Measurements from ENCODE around the gene PRPF38A.

Gene PRPF38A

GRCh38 chr1:52420713-52421112 lies 16.3 kb downstream of the PRPF38A start:
- CTCF ChIA-PET = no interaction called here
- POLR2A ChIA-PET = no interaction called here
- DNase-seq (ENCODE audit: extremely low spot score) = no peak
- TF ChIP-seq PKNOX1 (IDR thresholded peaks at IDR 0.05) (no peak), HDGF (IDR thresholded peaks at IDR 0.05; ENCODE audit: borderline replicate concordance) (no peak)

- CTCF ChIA-PET = no interaction called here
- no peak for DNase-seq (ENCODE audit: extremely low spot score)
- TF ChIP-seq ELF4 (IDR thresholded peaks at IDR 0.05) (no peak), SUZ12 (IDR thresholded peaks at IDR 0.05) (no peak), FOXA1 (IDR thresholded peaks at IDR 0.05) (no peak), PKNOX1 (IDR thresholded peaks at IDR 0.05) (no peak), SP1 (IDR thresholded peaks at IDR 0.05) (no peak), NFRKB (IDR thresholded peaks at IDR 0.05) (no peak), ZNF384 (IDR thresholded peaks at IDR 0.05) (no peak), ARNT (IDR thresholded peaks at IDR 0.05) (no peak)
- POLR2A ChIA-PET = no interaction called here
Observed at GRCh38 chr1:52423055-52423454, 18.7 kb downstream of the PRPF38A start.

- ChIA-PET POLR2A (interaction anchor here (0.7 kb wide), 1 partner anchor 19 kb away, joined by 5 read pairs; the partner anchor contains the start of genes ORC1 and PRPF38A), CTCF (no interaction called here)
- DNase-seq (ENCODE audit: extremely low spot score) = no peak
- no peak for TF ChIP-seq LEF1 (IDR thresholded peaks at IDR 0.05; ENCODE audit: borderline replicate concordance)
- no peak for TF ChIP-seq PKNOX1 (IDR thresholded peaks at IDR 0.05)
- TF ChIP-seq TARDBP (IDR thresholded peaks at IDR 0.05) = no peak
- TF ChIP-seq FOXM1 (IDR thresholded peaks at IDR 0.05; ENCODE audit: borderline replicate concordance) = no peak
- no peak for TF ChIP-seq SP1 (IDR thresholded peaks at IDR 0.05)
- no peak for TF ChIP-seq FOXA1 (IDR thresholded peaks at IDR 0.05)
- no peak for TF ChIP-seq ZNF384 (IDR thresholded peaks at IDR 0.05)
- no peak for TF ChIP-seq CTBP1 (IDR thresholded peaks at IDR 0.05; ENCODE audit: borderline replicate concordance)
- TF ChIP-seq L3MBTL2 (conservative IDR thresholded peaks at IDR 0.05) = no peak
- TF ChIP-seq FOXK2 (IDR thresholded peaks at IDR 0.05) = no peak
- TF ChIP-seq HDGF (IDR thresholded peaks at IDR 0.05; ENCODE audit: borderline replicate concordance) = no peak
- TF ChIP-seq BHLHE40 (IDR thresholded peaks at IDR 0.05; ENCODE audit: borderline replicate concordance) = no peak
- TF ChIP-seq ARNT (IDR thresholded peaks at IDR 0.05) = no peak
- no peak for TF ChIP-seq SUZ12 (IDR thresholded peaks at IDR 0.05)
- no peak for TF ChIP-seq NFRKB (IDR thresholded peaks at IDR 0.05)
- no peak for TF ChIP-seq ELF4 (IDR thresholded peaks at IDR 0.05)
Observed at GRCh38 chr1:52423771-52424170, 19.4 kb downstream of the PRPF38A start.

- no peak for TF ChIP-seq FOXK2 (IDR thresholded peaks at IDR 0.05)
- no peak for TF ChIP-seq L3MBTL2 (conservative IDR thresholded peaks at IDR 0.05)
- TF ChIP-seq CTBP1 (IDR thresholded peaks at IDR 0.05; ENCODE audit: borderline replicate concordance) = no peak
- TF ChIP-seq SP1 (IDR thresholded peaks at IDR 0.05) = no peak
- TF ChIP-seq ZNF384 (IDR thresholded peaks at IDR 0.05) = no peak
- no peak for TF ChIP-seq SUZ12 (IDR thresholded peaks at IDR 0.05)
- TF ChIP-seq TARDBP (IDR thresholded peaks at IDR 0.05) = no peak
- CTCF ChIA-PET = no interaction called here
Observed at GRCh38 chr1:52424231-52424636, 19.8 kb downstream of the PRPF38A start.

GRCh38 chr1:52424813-52425212 lies 20.4 kb downstream of the PRPF38A start:
- ChIA-PET POLR2A (no interaction called here), CTCF (no interaction called here)
- no peak for DNase-seq (ENCODE audit: extremely low spot score)
- no peak for TF ChIP-seq LEF1 (IDR thresholded peaks at IDR 0.05; ENCODE audit: borderline replicate concordance)
- no peak for TF ChIP-seq TARDBP (IDR thresholded peaks at IDR 0.05)
- no peak for TF ChIP-seq L3MBTL2 (conservative IDR thresholded peaks at IDR 0.05)
- TF ChIP-seq ARNT (IDR thresholded peaks at IDR 0.05) = no peak
- TF ChIP-seq HDGF (IDR thresholded peaks at IDR 0.05; ENCODE audit: borderline replicate concordance) = no peak
- TF ChIP-seq NFRKB (IDR thresholded peaks at IDR 0.05) = no peak
- no peak for TF ChIP-seq FOXM1 (IDR thresholded peaks at IDR 0.05; ENCODE audit: borderline replicate concordance)
- TF ChIP-seq BHLHE40 (IDR thresholded peaks at IDR 0.05; ENCODE audit: borderline replicate concordance) = no peak
- TF ChIP-seq FOXK2 (IDR thresholded peaks at IDR 0.05) = no peak
- TF ChIP-seq PKNOX1 (IDR thresholded peaks at IDR 0.05) = no peak

More at GRCh38 chr1:52424231-52424636, 19.8 kb downstream of the PRPF38A start:
- DNase-seq (ENCODE audit: extremely low spot score) = no peak
- POLR2A ChIA-PET = interaction anchor here (0.7 kb wide), 1 partner anchor 20 kb away, joined by 5 read pairs; the partner anchor contains the start of genes ORC1 and PRPF38A

GRCh38 chr1:52426371-52426770 lies 22.0 kb downstream of the PRPF38A start:
- no peak for DNase-seq (ENCODE audit: extremely low spot score)
- no peak for TF ChIP-seq SP1 (IDR thresholded peaks at IDR 0.05)
- TF ChIP-seq HDGF (IDR thresholded peaks at IDR 0.05; ENCODE audit: borderline replicate concordance) = no peak
- TF ChIP-seq ZNF384 (IDR thresholded peaks at IDR 0.05) = no peak
- no peak for TF ChIP-seq CTBP1 (IDR thresholded peaks at IDR 0.05; ENCODE audit: borderline replicate concordance)
- no peak for TF ChIP-seq BHLHE40 (IDR thresholded peaks at IDR 0.05; ENCODE audit: borderline replicate concordance)
- no peak for TF ChIP-seq SUZ12 (IDR thresholded peaks at IDR 0.05)
- no peak for TF ChIP-seq TARDBP (IDR thresholded peaks at IDR 0.05)
- ChIA-PET CTCF (no interaction called here), POLR2A (no interaction called here)
